ENCODE measurements around the gene ACSL1. TPM values are rescaled to one million over a fixed set of nuclear protein-coding genes. Genes with fewer than 3 reads are reported as not detected.

The ACSL1 gene
- total and polyA plus RNA-seq, 2 of the 8 experiments (the other 6 are each of a cell fraction or from before 2014, with no cell fraction given): 2.3 to 8.7 TPM

DNA sequence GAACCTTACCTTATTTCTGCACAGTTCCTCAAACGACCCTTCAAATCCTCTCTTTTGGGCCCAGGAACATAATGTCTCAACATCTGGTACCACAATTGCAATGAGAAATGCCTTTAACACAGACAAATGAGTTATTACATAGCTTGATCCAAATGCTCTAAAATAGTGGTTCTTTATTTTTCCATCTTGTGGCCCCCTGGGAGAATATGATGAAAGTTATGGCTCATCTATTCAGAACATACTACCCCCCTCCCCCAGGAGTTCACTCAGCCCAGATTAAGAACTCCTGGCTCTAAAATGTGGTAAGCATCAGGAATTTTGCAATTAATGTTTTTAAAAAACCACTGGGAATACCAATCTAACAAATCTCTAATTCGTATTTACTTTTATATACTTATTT, 68.0 kb downstream of the ACSL1 start:
- Histone ChIP-seq H4K91ac (replicated peaks; ENCODE audit: insufficient read length, low read length) (no peak overlapping the region), H4K20me1 (replicated peaks in 1 of 2; ENCODE audit: control insufficient read depth in 1 of 2, insufficient read depth in 2 of 2, low read length in 2 of 2) (no peaks in the 10 kb centered on the region), H3K23me2 (ENCODE audit: low read depth, low read length) (no peaks in the 10 kb centered on the region), H2AK5ac (ENCODE audit: low read depth, low read length) (no peak overlapping the region), H3K56ac (replicated peaks; ENCODE audit: insufficient read length, low read depth, low read length) (no peak overlapping the region), H3K4ac (replicated peaks; ENCODE audit: insufficient read length, low read depth, low read length) (no peak overlapping the region), H3K9me3 (ENCODE audit: insufficient read depth in 2 of 2, low read depth in 1 of 2, low read length in 1 of 2) (no peaks in the 10 kb centered on the region), H3K4me1 (replicated peaks in 1 of 4; ENCODE audit: control insufficient read depth in 3 of 4, insufficient read depth in 4 of 4, low read length in 3 of 4) (no peaks in the 10 kb centered on the region), H3K9ac (replicated peaks in 1 of 4; ENCODE audit: extremely low read depth in 1 of 4, low read depth in 3 of 4, low read length in 3 of 4) (no peak overlapping the region), H2BK5ac (ENCODE audit: low read depth, low read length) (no peak overlapping the region), H2BK120ac (replicated peaks; ENCODE audit: low read depth, low read length) (no peak overlapping the region), H2BK15ac (ENCODE audit: low read length) (no peak overlapping the region), H3K4me3 (ENCODE audit: extremely low read depth in 1 of 4, insufficient read depth in 2 of 4, low read depth in 3 of 4, low read length in 4 of 4) (no peak overlapping the region), H2AFZ (ENCODE audit: low read length) (no peak overlapping the region), H3K27me3 (replicated peaks in 1 of 4; ENCODE audit: control insufficient read depth in 3 of 4, extremely low read depth in 1 of 4, insufficient read depth in 3 of 4, low read length in 3 of 4) (no peaks in the 10 kb centered on the region), H3K18ac (ENCODE audit: extremely low read depth, low read length) (no peak overlapping the region), H3K4me2 (ENCODE audit: insufficient read depth in 1 of 2, low read depth in 2 of 2, low read length in 2 of 2) (no peak overlapping the region), H2BK12ac (ENCODE audit: low read depth, low read length) (no peak overlapping the region), H3K23ac (ENCODE audit: insufficient read length) (no peak overlapping the region), H4K8ac (ENCODE audit: extremely low read depth, insufficient read depth, low read length) (no peak overlapping the region), H3K14ac (ENCODE audit: insufficient read length) (no peak overlapping the region), H3K79me2 (ENCODE audit: control insufficient read depth in 1 of 2, insufficient read depth in 2 of 2, low read length in 2 of 2) (no peaks in the 10 kb centered on the region), H3K36me3 (ENCODE audit: control insufficient read depth in 2 of 4, insufficient read depth in 4 of 4, low read length in 3 of 4) (no peaks in the 10 kb centered on the region), H3K27ac (ENCODE audit: low read depth, low read length) (no peak overlapping the region), H2BK20ac (ENCODE audit: low read length) (no peak overlapping the region), H3K79me1 (ENCODE audit: low read depth, low read length) (no peaks in the 10 kb centered on the region), H4K5ac (ENCODE audit: insufficient read length, low read depth, low read length) (no peak overlapping the region)
- no peak for DNase-seq (ENCODE audit: low read depth in 1 of 2, low spot score in 2 of 2)
- ChIA-PET CTCF (ENCODE audit: partially characterized antibody) (interaction anchor here (0.6 to 1.1 kb wide), 2 partner anchors 215 to 1264 kb away, joined by 3 read pairs; no protein-coding TSS in a partner anchor), POLR2A (ENCODE audit: partially characterized antibody) (no interaction called here)
- 86% methylated on average over 2 of the region's 2 CpGs; no CpG with 5 or more reads in 1 of the 2 experiments for whole genome bisulfite sequencing, 2 experiments (ENCODE audit: extremely low coverage in 1 of 2, insufficient coverage in 1 of 2, insufficient read length in 1 of 2, insufficient replicate concordance in 2 of 2, low coverage in 1 of 2, low lambda C conversion rate in 2 of 2, missing lambda C conversion rate in 1 of 2)
- FAIRE-seq: no peak
- TF ChIP-seq CHD2 (IDR thresholded peaks at IDR 0.05; ENCODE audit: low read length): no peak
- TF ChIP-seq CBX5 (IDR thresholded peaks at IDR 0.05; ENCODE audit: low read depth, low read length): no peak
- TF ChIP-seq CHD1 (IDR thresholded peaks at IDR 0.05; ENCODE audit: low read depth, low read length): no peak
- no peak for TF ChIP-seq CTBP2 (IDR thresholded peaks at IDR 0.05; ENCODE audit: borderline replicate concordance, insufficient read depth, insufficient read length, low read length)
- TF ChIP-seq, protein P1, sequence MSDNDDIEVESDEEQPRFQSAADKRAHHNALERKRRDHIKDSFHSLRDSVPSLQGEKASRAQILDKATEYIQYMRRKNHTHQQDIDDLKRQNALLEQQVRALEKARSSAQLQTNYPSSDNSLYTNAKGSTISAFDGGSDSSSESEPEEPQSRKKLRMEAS (IDR thresholded peaks at IDR 0.05): no peak
- TF ChIP-seq EP300 (IDR thresholded peaks at IDR 0.05; ENCODE audit: borderline replicate concordance in 1 of 2, low read depth in 2 of 2, low read length in 2 of 2): no peak
- no peak for TF ChIP-seq EGR1 (IDR thresholded peaks at IDR 0.05; ENCODE audit: borderline replicate concordance, low read depth, low read length)
- TF ChIP-seq YY1 (IDR thresholded peaks at IDR 0.05; ENCODE audit: low read depth, low read length): no peak
- no peak for TF ChIP-seq BRCA1 (IDR thresholded peaks at IDR 0.05; ENCODE audit: low read depth, low read length)
- no peak for TF ChIP-seq KDM5A (IDR thresholded peaks at IDR 0.05; ENCODE audit: low read length)
- no peak for TF ChIP-seq SIN3A (conservative IDR thresholded peaks at IDR 0.05 in 1 of 2, IDR thresholded peaks at IDR 0.05 in 1 of 2; ENCODE audit: low read depth in 1 of 2, low read length in 2 of 2)
- TF ChIP-seq, protein P2, sequence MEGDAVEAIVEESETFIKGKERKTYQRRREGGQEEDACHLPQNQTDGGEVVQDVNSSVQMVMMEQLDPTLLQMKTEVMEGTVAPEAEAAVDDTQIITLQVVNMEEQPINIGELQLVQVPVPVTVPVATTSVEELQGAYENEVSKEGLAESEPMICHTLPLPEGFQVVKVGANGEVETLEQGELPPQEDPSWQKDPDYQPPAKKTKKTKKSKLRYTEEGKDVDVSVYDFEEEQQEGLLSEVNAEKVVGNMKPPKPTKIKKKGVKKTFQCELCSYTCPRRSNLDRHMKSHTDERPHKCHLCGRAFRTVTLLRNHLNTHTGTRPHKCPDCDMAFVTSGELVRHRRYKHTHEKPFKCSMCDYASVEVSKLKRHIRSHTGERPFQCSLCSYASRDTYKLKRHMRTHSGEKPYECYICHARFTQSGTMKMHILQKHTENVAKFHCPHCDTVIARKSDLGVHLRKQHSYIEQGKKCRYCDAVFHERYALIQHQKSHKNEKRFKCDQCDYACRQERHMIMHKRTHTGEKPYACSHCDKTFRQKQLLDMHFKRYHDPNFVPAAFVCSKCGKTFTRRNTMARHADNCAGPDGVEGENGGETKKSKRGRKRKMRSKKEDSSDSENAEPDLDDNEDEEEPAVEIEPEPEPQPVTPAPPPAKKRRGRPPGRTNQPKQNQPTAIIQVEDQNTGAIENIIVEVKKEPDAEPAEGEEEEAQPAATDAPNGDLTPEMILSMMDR (IDR thresholded peaks at IDR 0.05; ENCODE audit: control extremely low read depth in 1 of 3, insufficient read depth in 1 of 3, low read depth in 1 of 3, low read length in 3 of 3): no peak

Data from H1 (cell line).